Measurements from ENCODE around the gene SETD2. TPM values are rescaled to one million over a fixed set of nuclear protein-coding genes. Genes with fewer than 3 reads are reported as not detected.

The SETD2 gene
- total RNA-seq, 1 experiment from 2014 or later, result 28.8 TPM

DNA sequence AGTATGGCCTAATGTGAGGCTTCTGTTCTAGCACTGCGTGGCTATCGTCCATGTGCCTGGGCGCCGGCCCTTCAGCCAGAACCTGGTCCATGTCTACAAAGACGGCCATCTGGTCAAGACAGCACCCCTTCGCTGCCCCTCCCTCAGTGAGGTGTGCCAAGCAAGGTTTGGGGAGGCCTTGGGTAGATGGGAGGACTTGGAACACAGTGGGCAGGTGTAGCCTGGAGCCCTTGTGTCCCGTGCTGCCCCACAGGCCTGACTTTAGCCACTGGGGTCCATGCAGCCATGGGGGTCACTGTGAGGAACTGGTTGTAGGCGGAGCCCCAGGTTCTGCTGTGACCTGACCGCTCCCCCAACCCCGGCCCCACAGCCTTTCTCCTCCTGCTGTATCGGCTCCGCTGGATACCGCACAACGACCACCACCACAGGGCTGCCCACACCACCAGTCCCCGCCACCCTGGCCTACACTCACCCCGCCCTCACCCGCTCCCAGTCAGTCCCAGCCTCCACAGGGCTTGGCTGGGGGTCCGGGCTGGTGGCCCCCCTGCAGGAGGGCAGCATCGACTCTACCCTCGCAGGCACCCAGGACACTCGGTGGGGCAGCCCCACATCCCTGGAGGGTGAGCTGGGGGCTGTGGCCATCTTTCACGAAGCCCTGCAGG is 167.9 kb downstream of the SETD2 start:
- Histone ChIP-seq H3K36me3 (ENCODE audit: insufficient read depth, low read length, poor library complexity, severe bottlenecking) (no peaks in the 10 kb centered on the region), H3K4me1 (ENCODE audit: insufficient read depth, low read length, poor library complexity, severe bottlenecking) (no peaks in the 10 kb centered on the region), H3K9me3 (ENCODE audit: low read depth, low read length, poor library complexity, severe bottlenecking) (no peaks in the 10 kb centered on the region), H3K4me3 (ENCODE audit: low read depth, low read length, poor library complexity, severe bottlenecking) (no peak overlapping the region), H3K27ac (ENCODE audit: low read depth, low read length, poor library complexity, severe bottlenecking) (no peak overlapping the region), H3K27me3 (replicated peaks; ENCODE audit: insufficient read depth, low read depth, low read length, poor library complexity) (no peaks in the 10 kb centered on the region)
- ChIA-PET CTCF (no interaction called here), POLR2A (ENCODE audit: low non-redundant PET) (interaction anchor here (0.6 kb wide), 1 partner anchor 1666 kb away, joined by 3 read pairs; no protein-coding TSS in a partner anchor)
- BruUV-seq (replicated peaks), result no TSS peak
- TF ChIP-seq EZH2 (IDR thresholded peaks at IDR 0.05; ENCODE audit: borderline replicate concordance, low read depth, low read length, poor library complexity, severe bottlenecking), result no peak
- TF ChIP-seq, protein P1, sequence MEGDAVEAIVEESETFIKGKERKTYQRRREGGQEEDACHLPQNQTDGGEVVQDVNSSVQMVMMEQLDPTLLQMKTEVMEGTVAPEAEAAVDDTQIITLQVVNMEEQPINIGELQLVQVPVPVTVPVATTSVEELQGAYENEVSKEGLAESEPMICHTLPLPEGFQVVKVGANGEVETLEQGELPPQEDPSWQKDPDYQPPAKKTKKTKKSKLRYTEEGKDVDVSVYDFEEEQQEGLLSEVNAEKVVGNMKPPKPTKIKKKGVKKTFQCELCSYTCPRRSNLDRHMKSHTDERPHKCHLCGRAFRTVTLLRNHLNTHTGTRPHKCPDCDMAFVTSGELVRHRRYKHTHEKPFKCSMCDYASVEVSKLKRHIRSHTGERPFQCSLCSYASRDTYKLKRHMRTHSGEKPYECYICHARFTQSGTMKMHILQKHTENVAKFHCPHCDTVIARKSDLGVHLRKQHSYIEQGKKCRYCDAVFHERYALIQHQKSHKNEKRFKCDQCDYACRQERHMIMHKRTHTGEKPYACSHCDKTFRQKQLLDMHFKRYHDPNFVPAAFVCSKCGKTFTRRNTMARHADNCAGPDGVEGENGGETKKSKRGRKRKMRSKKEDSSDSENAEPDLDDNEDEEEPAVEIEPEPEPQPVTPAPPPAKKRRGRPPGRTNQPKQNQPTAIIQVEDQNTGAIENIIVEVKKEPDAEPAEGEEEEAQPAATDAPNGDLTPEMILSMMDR (conservative IDR thresholded peaks at IDR 0.05; ENCODE audit: low read depth, low read length), result no peak
- DNase-seq (ENCODE audit: low spot score), result no peak
- intact Hi-C loops (cut with micrococcal nuclease; ENCODE audit: unreplicated experiment), result loop anchor here (10.0 kb wide), 1 partner anchor 71 kb away; no protein-coding TSS in a partner anchor

DNA sequence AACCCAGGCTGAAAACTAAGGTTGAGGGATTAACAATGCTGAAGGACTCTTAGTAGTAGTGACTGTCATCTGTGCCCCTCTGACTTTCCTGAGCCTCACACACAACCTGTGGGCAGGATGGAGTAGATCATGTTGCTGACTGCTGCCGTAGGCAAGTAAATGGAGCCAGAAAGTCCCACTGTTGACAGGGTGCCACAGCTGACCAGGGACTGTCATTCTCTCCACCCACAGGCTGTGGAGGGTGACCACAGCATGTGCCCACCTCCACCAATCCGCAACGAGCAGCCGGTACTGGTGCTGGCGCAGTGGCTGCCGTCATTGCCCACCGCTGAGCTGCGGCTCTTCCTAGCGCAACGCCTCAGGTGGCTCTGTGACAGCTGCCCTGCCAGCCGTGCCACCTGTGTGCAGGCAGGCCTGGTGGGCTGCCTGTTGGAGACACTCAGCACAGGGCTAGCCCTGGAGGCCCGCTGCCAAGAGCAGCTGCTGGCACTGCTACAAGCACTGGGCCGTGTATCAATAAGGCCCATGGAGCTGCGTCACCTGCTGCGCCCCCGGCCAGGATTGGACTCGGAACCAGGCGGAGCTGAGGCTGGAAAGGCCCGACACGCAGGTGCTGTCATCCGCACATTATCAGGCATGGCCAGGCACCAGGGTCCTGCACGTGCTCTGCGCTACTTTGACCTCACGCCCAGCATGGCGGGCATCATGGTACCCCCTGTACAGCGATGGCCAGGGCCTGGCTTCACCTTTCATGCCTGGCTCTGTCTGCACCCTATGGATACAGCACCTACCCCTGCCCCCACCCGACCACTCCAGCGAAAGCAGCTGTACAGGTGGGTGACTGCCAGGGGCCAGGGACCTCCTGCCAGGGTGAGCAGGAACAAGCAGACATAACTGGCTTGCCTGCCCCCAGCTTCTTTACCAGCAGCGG is 168.8 kb downstream of the SETD2 start:
- H3K4me3 ChIP-seq (ENCODE audit: low read depth, low read length, poor library complexity, severe bottlenecking), result no peak overlapping the region
- no TSS peak for BruUV-seq (replicated peaks)
- ChIA-PET CTCF (no interaction called here), POLR2A (ENCODE audit: low non-redundant PET) (no interaction called here)
- no peak for TF ChIP-seq EZH2 (IDR thresholded peaks at IDR 0.05; ENCODE audit: borderline replicate concordance, low read depth, low read length, poor library complexity, severe bottlenecking)
- TF ChIP-seq, protein P1 (conservative IDR thresholded peaks at IDR 0.05; ENCODE audit: low read depth, low read length), result no peak
- no peaks in the 10 kb centered on the region for H3K4me1 ChIP-seq (ENCODE audit: insufficient read depth, low read length, poor library complexity, severe bottlenecking)
- no peak overlapping the region for H3K27ac ChIP-seq (ENCODE audit: low read depth, low read length, poor library complexity, severe bottlenecking)
- H3K9me3 ChIP-seq (ENCODE audit: low read depth, low read length, poor library complexity, severe bottlenecking), result no peaks in the 10 kb centered on the region
- intact Hi-C loops (cut with micrococcal nuclease; ENCODE audit: unreplicated experiment), result loop anchor here (10.0 kb wide), 1 partner anchor 70 kb away; no protein-coding TSS in a partner anchor
- DNase-seq (ENCODE audit: low spot score), result no peak
- no peaks in the 10 kb centered on the region for H3K36me3 ChIP-seq (ENCODE audit: insufficient read depth, low read length, poor library complexity, severe bottlenecking)
- no peaks in the 10 kb centered on the region for H3K27me3 ChIP-seq (replicated peaks; ENCODE audit: insufficient read depth, low read depth, low read length, poor library complexity)

DNA sequence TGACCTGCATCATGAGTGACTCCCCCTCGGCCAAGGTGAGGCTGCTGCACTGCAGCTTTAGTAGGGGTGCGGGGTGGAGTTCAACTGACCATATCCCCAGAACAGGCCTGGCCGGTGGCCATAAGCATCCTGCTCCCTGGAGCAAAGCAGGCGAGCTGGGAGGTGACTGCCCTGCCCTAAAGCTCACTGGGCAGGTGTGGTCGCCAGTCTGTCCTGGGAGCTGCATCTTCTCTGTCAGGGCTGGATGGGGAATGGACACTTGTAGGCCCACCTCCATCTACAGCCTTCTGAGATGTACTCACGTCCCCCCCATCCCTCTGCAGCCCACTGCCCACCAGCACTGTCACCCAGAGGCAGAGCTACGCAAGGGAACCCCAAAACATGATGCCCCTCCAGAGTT is 169.9 kb downstream of the SETD2 start:
- intact Hi-C loops (cut with micrococcal nuclease; ENCODE audit: unreplicated experiment), result loop anchor here (10.0 kb wide), 1 partner anchor 69 kb away; no protein-coding TSS in a partner anchor
- no peaks in the 10 kb centered on the region for H3K27me3 ChIP-seq (replicated peaks; ENCODE audit: insufficient read depth, low read depth, low read length, poor library complexity)
- H3K4me1 ChIP-seq (ENCODE audit: insufficient read depth, low read length, poor library complexity, severe bottlenecking), result no peaks in the 10 kb centered on the region
- no peaks in the 10 kb centered on the region for H3K9me3 ChIP-seq (ENCODE audit: low read depth, low read length, poor library complexity, severe bottlenecking)
- no peak for DNase-seq (ENCODE audit: low spot score)
- no TSS peak for BruUV-seq (replicated peaks)
- H3K4me3 ChIP-seq (ENCODE audit: low read depth, low read length, poor library complexity, severe bottlenecking), result no peak overlapping the region
- H3K36me3 ChIP-seq (ENCODE audit: insufficient read depth, low read length, poor library complexity, severe bottlenecking), result no peaks in the 10 kb centered on the region
- TF ChIP-seq, protein P1 (conservative IDR thresholded peaks at IDR 0.05; ENCODE audit: low read depth, low read length), result no peak
- ChIA-PET CTCF (no interaction called here), POLR2A (ENCODE audit: low non-redundant PET) (no interaction called here)
- no peak overlapping the region for H3K27ac ChIP-seq (ENCODE audit: low read depth, low read length, poor library complexity, severe bottlenecking)

Measured in A673 (cell line).